ENCODE measurements around the gene NSDHL.

The NSDHL gene

GRCh38 chrX:152876931-152877840 is 46.3 kb downstream of the NSDHL start:
- Histone ChIP-seq H3K36me3 (replicated peaks) (no peaks in the 10 kb centered on the region), H3K4me3 (ENCODE audit: low read depth, low read length) (no peak overlapping the region), H3K27ac (no peak overlapping the region), H3K27me3 (replicated peaks) (no peaks in the 10 kb centered on the region)
- TF ChIP-seq, protein P1, sequence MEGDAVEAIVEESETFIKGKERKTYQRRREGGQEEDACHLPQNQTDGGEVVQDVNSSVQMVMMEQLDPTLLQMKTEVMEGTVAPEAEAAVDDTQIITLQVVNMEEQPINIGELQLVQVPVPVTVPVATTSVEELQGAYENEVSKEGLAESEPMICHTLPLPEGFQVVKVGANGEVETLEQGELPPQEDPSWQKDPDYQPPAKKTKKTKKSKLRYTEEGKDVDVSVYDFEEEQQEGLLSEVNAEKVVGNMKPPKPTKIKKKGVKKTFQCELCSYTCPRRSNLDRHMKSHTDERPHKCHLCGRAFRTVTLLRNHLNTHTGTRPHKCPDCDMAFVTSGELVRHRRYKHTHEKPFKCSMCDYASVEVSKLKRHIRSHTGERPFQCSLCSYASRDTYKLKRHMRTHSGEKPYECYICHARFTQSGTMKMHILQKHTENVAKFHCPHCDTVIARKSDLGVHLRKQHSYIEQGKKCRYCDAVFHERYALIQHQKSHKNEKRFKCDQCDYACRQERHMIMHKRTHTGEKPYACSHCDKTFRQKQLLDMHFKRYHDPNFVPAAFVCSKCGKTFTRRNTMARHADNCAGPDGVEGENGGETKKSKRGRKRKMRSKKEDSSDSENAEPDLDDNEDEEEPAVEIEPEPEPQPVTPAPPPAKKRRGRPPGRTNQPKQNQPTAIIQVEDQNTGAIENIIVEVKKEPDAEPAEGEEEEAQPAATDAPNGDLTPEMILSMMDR (IDR thresholded peaks at IDR 0.05; ENCODE audit: low read depth, low read length, missing control alignments): no peak
- no peak for DNase-seq
- in situ Hi-C loops (cut with HindIII; ENCODE audit: low pct_ligation_motif_present, low sequenced_read_pairs): no loop called here

GRCh38 chrX:152878976-152879755 is 48.3 kb downstream of the NSDHL start:
- TF ChIP-seq, protein P1 (IDR thresholded peaks at IDR 0.05; ENCODE audit: low read depth, low read length, missing control alignments): no peak
- DNase-seq: no peak
- Histone ChIP-seq H3K36me3 (replicated peaks) (no peaks in the 10 kb centered on the region), H3K27ac (no peak overlapping the region), H3K27me3 (replicated peaks) (no peaks in the 10 kb centered on the region), H3K4me3 (ENCODE audit: low read depth, low read length) (no peak overlapping the region)
- in situ Hi-C loops (cut with HindIII; ENCODE audit: low pct_ligation_motif_present, low sequenced_read_pairs): no loop called here

GRCh38 chrX:152881289-152881688 is 50.4 kb downstream of the NSDHL start:
- no peak overlapping the region for H3K27ac ChIP-seq
- H3K27me3 ChIP-seq (replicated peaks): no peaks in the 10 kb centered on the region
- no peak overlapping the region for H3K4me3 ChIP-seq (ENCODE audit: low read depth, low read length)
- no peaks in the 10 kb centered on the region for H3K36me3 ChIP-seq (replicated peaks)
- TF ChIP-seq, protein P1 (IDR thresholded peaks at IDR 0.05; ENCODE audit: low read depth, low read length, missing control alignments): no peak
- in situ Hi-C loops (cut with HindIII; ENCODE audit: low pct_ligation_motif_present, low sequenced_read_pairs): no loop called here
- no peak for DNase-seq

- in situ Hi-C loops (cut with HindIII; ENCODE audit: low pct_ligation_motif_present, low sequenced_read_pairs): no loop called here
- H3K36me3 ChIP-seq (replicated peaks): no peaks in the 10 kb centered on the region
- DNase-seq: no peak
Measured at GRCh38 chrX:152884171-152884570, 53.3 kb downstream of the NSDHL start.

GRCh38 chrX:152886716-152887115 is 55.9 kb downstream of the NSDHL start:
- in situ Hi-C loops (cut with HindIII; ENCODE audit: low pct_ligation_motif_present, low sequenced_read_pairs): no loop called here
- H3K4me3 ChIP-seq (ENCODE audit: low read depth, low read length): no peak overlapping the region
- no peaks in the 10 kb centered on the region for H3K27me3 ChIP-seq (replicated peaks)
- no peak for DNase-seq
- TF ChIP-seq, protein P1 (IDR thresholded peaks at IDR 0.05; ENCODE audit: low read depth, low read length, missing control alignments): no peak
- H3K27ac ChIP-seq: no peak overlapping the region
- H3K36me3 ChIP-seq (replicated peaks): no peaks in the 10 kb centered on the region

More at GRCh38 chrX:152884171-152884570, 53.3 kb downstream of the NSDHL start:
- no peak overlapping the region for H3K27ac ChIP-seq
- H3K4me3 ChIP-seq (ENCODE audit: low read depth, low read length): no peak overlapping the region
- TF ChIP-seq, protein P1 (IDR thresholded peaks at IDR 0.05; ENCODE audit: low read depth, low read length, missing control alignments): no peak
- H3K27me3 ChIP-seq (replicated peaks): no peaks in the 10 kb centered on the region

All from brain microvascular endothelial cell (primary cell).